Measurements from ENCODE around the gene NLRP12. TPM values are rescaled to one million over a fixed set of nuclear protein-coding genes. Genes with fewer than 3 reads are reported as not detected.

NLRP12 gene
- total and polyA plus RNA-seq, 2 of the 4 experiments (the other 2 are of a cell fraction), result not detected

GRCh38 chr19:53864308-53864836, 40.3 kb upstream of the NLRP12 start:
- peaks cover 0 to 19% of the 10 kb centered on the region in 2 experiments; a peak in 1 of 4 replicates for H3K79me1 ChIP-seq (ENCODE audit: low read depth in 1 of 2, low read length in 2 of 2)
- peaks cover 6% of the 10 kb centered on the region; the same call in 1 of the 2 replicates for H3K9me1 ChIP-seq (ENCODE audit: insufficient read depth, low read length)
- no peak overlapping the region for H4K8ac ChIP-seq (ENCODE audit: low read depth in 2 of 2, low read length in 2 of 2)
- no peak overlapping the region for H3K18ac ChIP-seq (ENCODE audit: low read depth, low read length)
- dilution Hi-C loops (cut with HindIII; ENCODE audit: low sequenced_read_pairs, unreplicated experiment) (no loop called here), in situ Hi-C loops (cut with MboI; ENCODE audit: low sequenced_read_pairs) (no loop called here), intact Hi-C loops (cut with micrococcal nuclease) (loop anchor here (10.0 kb wide), 1 partner anchor 240 kb away; the partner anchor contains the start of genes NDUFA3 and OSCAR)
- no peak overlapping the region for H2AFZ ChIP-seq (replicated peaks; ENCODE audit: low read length, poor library complexity)
- H3K4me2 ChIP-seq (ENCODE audit: low read depth, low read length), result no peak overlapping the region
- no peak overlapping the region for H3K4me3 ChIP-seq (ENCODE audit: insufficient read depth, low read depth, low read length)
- H3K23ac ChIP-seq (ENCODE audit: low read depth, low read length), result no peak overlapping the region
- H3K9ac ChIP-seq (ENCODE audit: low read depth, low read length), result no peak overlapping the region
- no peaks in the 10 kb centered on the region for H3K27me3 ChIP-seq (ENCODE audit: control insufficient read depth, insufficient read depth, low read length)
- no peak for DNase-seq
- peaks cover 7% of the 10 kb centered on the region for H3K4me1 ChIP-seq (ENCODE audit: control insufficient read depth, insufficient read depth, low read length)
- no peaks in the 10 kb centered on the region for H4K20me1 ChIP-seq (ENCODE audit: insufficient read depth, low read length)
- H2BK20ac ChIP-seq (ENCODE audit: low read depth, low read length), result no peak overlapping the region
- H3K27ac ChIP-seq (ENCODE audit: insufficient read depth, low read length), result no peak overlapping the region
- H2AK5ac ChIP-seq (ENCODE audit: low read depth, low read length), result no peak overlapping the region
- H3K4ac ChIP-seq (ENCODE audit: low read depth, low read length), result no peak overlapping the region
- no peak overlapping the region for H4K91ac ChIP-seq (ENCODE audit: insufficient read depth, low read depth, low read length)
- no peaks in the 10 kb centered on the region for H3K36me3 ChIP-seq (ENCODE audit: control insufficient read depth, insufficient read depth, low read length)
- ChIA-PET POLR2A (ENCODE audit: unreplicated experiment) (no interaction called here), CTCF (no interaction called here)
- H3K14ac ChIP-seq (replicated peaks; ENCODE audit: low read depth, low read length), result no peak overlapping the region
- no peak overlapping the region for H4K5ac ChIP-seq (ENCODE audit: low read depth, low read length)
- TF ChIP-seq BHLHE40 (IDR thresholded peaks at IDR 0.05; ENCODE audit: low read depth, low read length) (no peak), FOS (IDR thresholded peaks at IDR 0.05; ENCODE audit: low read depth, low read length) (no peak), ELK1 (IDR thresholded peaks at IDR 0.05; ENCODE audit: borderline replicate concordance, low read depth, low read length) (no peak), CTCF (conservative IDR thresholded peaks at IDR 0.05; ENCODE audit: low read depth, low read length) (no peak), RAD21 (IDR thresholded peaks at IDR 0.05; ENCODE audit: low read length) (no peak), POLR2A (IDR thresholded peaks at IDR 0.05; ENCODE audit: low read depth, low read length) (no peak), MAFK (IDR thresholded peaks at IDR 0.05; ENCODE audit: low read depth, low read length) (no peak), CEBPB (IDR thresholded peaks at IDR 0.05; ENCODE audit: low read depth, low read length) (no peak), SMC3 (IDR thresholded peaks at IDR 0.05; ENCODE audit: low read depth, low read length) (no peak), RCOR1 (IDR thresholded peaks at IDR 0.05; ENCODE audit: insufficient replicate concordance, low read length) (no peak), NFE2L2 (IDR thresholded peaks at IDR 0.05; ENCODE audit: low read depth, low read length) (no peak), RFX5 (IDR thresholded peaks at IDR 0.05; ENCODE audit: low read depth, low read length) (no peak), USF2 (IDR thresholded peaks at IDR 0.05; ENCODE audit: low read depth, low read length) (no peak), MAZ (IDR thresholded peaks at IDR 0.05; ENCODE audit: borderline replicate concordance, low read depth, low read length) (no peak), CHD1 (IDR thresholded peaks at IDR 0.05; ENCODE audit: low read depth, low read length) (no peak), MXI1 (IDR thresholded peaks at IDR 0.05; ENCODE audit: borderline replicate concordance, low read depth, low read length) (no peak)
- BruUV-seq (replicated peaks), result no TSS peak
- H2AK9ac ChIP-seq (replicated peaks; ENCODE audit: low read depth, low read length, poor library complexity), result no peak overlapping the region
- ATAC-seq (ENCODE audit: low read depth), result no peak
- H2BK15ac ChIP-seq (ENCODE audit: low read depth, low read length), result no peak overlapping the region
- H2BK5ac ChIP-seq (ENCODE audit: low read depth, low read length, poor library complexity, severe bottlenecking), result no peak overlapping the region
- no peak overlapping the region for H2BK120ac ChIP-seq (ENCODE audit: low read depth, low read length)
- 100% methylated on average over 1 of the region's 6 CpGs; no CpG with 5 or more reads in 1 of the 2 experiments for whole genome bisulfite sequencing, 2 experiments (ENCODE audit: extremely low coverage in 2 of 2, insufficient read length in 1 of 2)
- no peak overlapping the region for H3K56ac ChIP-seq (ENCODE audit: extremely low read depth, insufficient read depth, low read length)
- H3K9me3 ChIP-seq (ENCODE audit: control insufficient read depth, insufficient read depth, low read length), result no peaks in the 10 kb centered on the region

All from IMR-90 (cell line).